NT2/D1 (cell line): ENCODE results near the gene ANKFN1.

Experiments used
- SUZ12 ChIP-seq: IDR thresholded peaks from 2 replicates; pipeline ENCODE4 v1.6.1; 2011; ENCODE audit not compliant: insufficient read length, insufficient read depth; ENCODE audit errors: extremely low read depth
- YY1 ChIP-seq: IDR thresholded peaks from 2 replicates; pipeline ENCODE4 v1.6.1; 2011; ENCODE audit not compliant: insufficient read length, insufficient read depth
- ZNF274 ChIP-seq: IDR thresholded peaks from 2 replicates; pipeline ENCODE4 v1.6.1; 2011; ENCODE audit warnings: mild to moderate bottlenecking, low read depth, low read length

DNA sequence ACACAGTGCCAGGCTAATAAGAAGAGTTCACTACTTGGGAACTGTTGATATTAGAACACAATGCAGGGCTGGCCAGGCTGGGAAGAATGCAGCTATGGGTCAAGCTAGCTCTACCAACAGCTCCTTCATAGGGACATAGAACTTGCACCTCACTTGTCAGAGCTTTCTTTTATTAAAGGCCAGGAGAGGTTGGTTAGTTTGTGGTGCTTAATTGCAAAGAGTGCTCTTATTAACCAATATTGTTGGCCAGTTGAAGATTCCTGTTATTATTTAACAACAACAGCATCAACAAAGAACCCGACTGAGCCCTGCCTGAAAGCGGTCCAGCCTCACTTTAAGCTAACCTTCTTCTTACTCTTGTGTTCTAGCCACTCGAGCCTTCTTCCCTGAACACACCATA is 43.4 kb upstream of the ANKFN1 start:
- TF ChIP-seq SUZ12 = no peak
- TF ChIP-seq YY1 = no peak
- TF ChIP-seq ZNF274 = no peak
